CD4-positive, alpha-beta T cell (primary cell): Measurements from ENCODE around the gene P2RY14. TPM values are rescaled to one million over a fixed set of nuclear protein-coding genes. Genes with fewer than 3 reads are reported as not detected.

ENCODE experiments used
- ATAC-seq: fragments of 200-7000 bp; cut with Tn5 transposase; one replicate; pipeline ENCODE4 v1.10.0; 2022; ENCODE audit warnings: mild to moderate bottlenecking; ENCODE audit not compliant: poor library complexity
- CTCF ChIA-PET: fragments of 350-600 bp; sonication (Branson Sonifier 250); formaldehyde crosslinking; loops from one replicate; lab custom pipeline; 2021; ENCODE audit warnings: antibody characterized with exemption, inconsistent platforms; lab: Charles Lee
- POLR2A ChIA-PET: fragments of 350-600 bp; sonication (Branson Sonifier 250); formaldehyde crosslinking; loops from one replicate; lab custom pipeline; 2021; ENCODE audit warnings: antibody characterized with exemption, inconsistent platforms; lab: Charles Lee
- DNase-seq, 14 experiments: peaks; one replicate each; pipeline ENCODE4 v3.0.0-alpha.2; 2013 to 2020; ENCODE audit warnings: mixed read lengths in 2 of 14
- H3K27ac ChIP-seq, 2 donors: one replicate each; pipeline versions ENCODE4 v1.5.1 to v1.7.0; 2013; ENCODE audit warnings: low read length in 2 of 2, low read depth in 1 of 2, mild to moderate bottlenecking in 1 of 2
- H3K27me3 ChIP-seq, 2 experiments: 1 replicate in 1 of 2; 2 replicates in 1 of 2; pipeline versions ENCODE4 v1.6.1 to v1.7.0; 2013; ENCODE audit warnings: low read length in 2 of 2, control low read depth in 1 of 2, mild to moderate bottlenecking in 1 of 2, moderate library complexity in 1 of 2; ENCODE audit not compliant: insufficient read depth in 2 of 2, control insufficient read depth in 1 of 2
- H3K36me3 ChIP-seq: one replicate; pipeline ENCODE4 v1.6.1; 2013; ENCODE audit warnings: low read length, control low read depth; ENCODE audit not compliant: insufficient read depth
- H3K4me1 ChIP-seq: one replicate; pipeline ENCODE4 v1.6.1; 2013; ENCODE audit warnings: low read length, control low read depth; ENCODE audit not compliant: insufficient read depth
- H3K4me3 ChIP-seq: one replicate; pipeline ENCODE4 v1.5.1; 2013; ENCODE audit warnings: mild to moderate bottlenecking, low read length, moderate library complexity
- H3K9me3 ChIP-seq, 2 experiments: 1 replicate in 1 of 2; 2 replicates in 1 of 2; pipeline versions ENCODE4 v1.6.1 to v1.7.0; 2013; ENCODE audit warnings: low read length in 2 of 2, mild to moderate bottlenecking in 2 of 2, control low read depth in 1 of 2, moderate library complexity in 1 of 2; ENCODE audit not compliant: control insufficient read depth in 1 of 2, insufficient read depth in 1 of 2
- H3K27ac Mint-ChIP-seq: one replicate; pipeline ENCODE4 v1.8.0; 2020; ENCODE audit warnings: mixed read lengths
- H3K27me3 Mint-ChIP-seq: one replicate; pipeline ENCODE4 v1.8.0; 2021; ENCODE audit warnings: mixed read lengths
- H3K36me3 Mint-ChIP-seq: one replicate; pipeline ENCODE4 v1.8.0; 2021; ENCODE audit warnings: low read depth, mixed read lengths
- H3K4me1 Mint-ChIP-seq: one replicate; pipeline ENCODE4 v1.8.0; 2021; ENCODE audit warnings: low read depth, mixed read lengths
- H3K4me3 Mint-ChIP-seq: one replicate; pipeline ENCODE4 v1.8.0; 2020; ENCODE audit warnings: mild to moderate bottlenecking, mixed read lengths
- H3K9me3 Mint-ChIP-seq: one replicate; pipeline ENCODE4 v1.8.0; 2020; ENCODE audit warnings: mixed read lengths
- intact Hi-C, 2 experiments: fragments of 100-400 bp; cut with DNase I in 1 of 2; cut with micrococcal nuclease in 1 of 2; formaldehyde crosslinking; loops; one replicate each; pipeline versions ENCODE4 v1.15.1 to v1.9.0; 2023 to 2025; cut with DNase I, micrococcal nuclease
- total RNA-seq, 174 experiments: library from RNA in 2 of 174; stranded (reverse) in 2 of 174; gene quantifications; one replicate each; pipeline ENCODE4 v1.2.3 and lab custom pipeline; 2021 to 2026
- TF ChIP-seq, protein P1 (sequence below): fragments of 200-600 bp; IDR thresholded peaks from one replicate; pipeline ENCODE4 v1.8.0; 2022; ENCODE audit warnings: antibody characterized with exemption, mild to moderate bottlenecking

Gene P2RY14
- total RNA-seq, 2 experiments from 2014 or later = 0.22 TPM; not detected in 1

DNA sequence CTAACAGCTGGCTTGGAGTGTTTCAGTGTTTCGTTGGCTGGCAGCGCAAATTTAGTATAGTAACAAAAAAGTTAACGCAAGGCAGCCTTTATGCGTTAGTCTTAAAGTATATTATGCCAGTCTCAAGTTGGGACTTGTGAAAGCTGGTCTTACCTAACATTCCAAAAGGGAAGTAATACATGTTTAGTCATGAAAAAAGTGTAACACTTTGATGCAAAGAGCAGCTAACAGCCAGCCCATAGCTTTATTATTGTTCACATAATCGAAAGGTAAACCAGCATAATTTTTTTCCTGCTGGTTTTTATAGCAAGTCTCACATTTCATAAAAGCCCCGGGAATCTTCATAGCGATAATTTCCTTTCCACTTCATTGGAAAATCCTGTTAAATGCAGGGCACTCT, 40.6 kb upstream of the P2RY14 start:
- CTCF ChIA-PET = no interaction called here

DNA sequence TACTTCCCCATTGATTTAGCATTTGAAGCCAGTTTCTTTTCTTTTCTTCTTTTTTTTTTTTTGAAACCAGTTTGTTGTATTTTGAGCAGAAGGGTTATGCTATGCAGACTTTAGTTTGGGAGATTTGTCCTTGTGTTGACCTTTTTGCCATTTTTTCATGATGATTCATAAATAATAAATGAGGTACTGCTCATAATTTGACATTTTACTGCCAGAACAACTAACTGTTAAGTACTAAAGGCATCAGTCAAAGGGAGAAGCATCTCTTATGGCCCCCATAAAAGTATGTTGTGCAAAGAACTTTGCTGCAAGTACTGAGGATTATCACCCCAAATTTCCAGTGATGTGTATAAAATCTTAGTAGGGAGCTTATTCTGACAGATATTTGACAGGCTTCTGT, 40.0 kb upstream of the P2RY14 start:
- H3K4me1 Mint-ChIP-seq = no peaks in the 10 kb centered on the region
- TF ChIP-seq, protein P1, sequence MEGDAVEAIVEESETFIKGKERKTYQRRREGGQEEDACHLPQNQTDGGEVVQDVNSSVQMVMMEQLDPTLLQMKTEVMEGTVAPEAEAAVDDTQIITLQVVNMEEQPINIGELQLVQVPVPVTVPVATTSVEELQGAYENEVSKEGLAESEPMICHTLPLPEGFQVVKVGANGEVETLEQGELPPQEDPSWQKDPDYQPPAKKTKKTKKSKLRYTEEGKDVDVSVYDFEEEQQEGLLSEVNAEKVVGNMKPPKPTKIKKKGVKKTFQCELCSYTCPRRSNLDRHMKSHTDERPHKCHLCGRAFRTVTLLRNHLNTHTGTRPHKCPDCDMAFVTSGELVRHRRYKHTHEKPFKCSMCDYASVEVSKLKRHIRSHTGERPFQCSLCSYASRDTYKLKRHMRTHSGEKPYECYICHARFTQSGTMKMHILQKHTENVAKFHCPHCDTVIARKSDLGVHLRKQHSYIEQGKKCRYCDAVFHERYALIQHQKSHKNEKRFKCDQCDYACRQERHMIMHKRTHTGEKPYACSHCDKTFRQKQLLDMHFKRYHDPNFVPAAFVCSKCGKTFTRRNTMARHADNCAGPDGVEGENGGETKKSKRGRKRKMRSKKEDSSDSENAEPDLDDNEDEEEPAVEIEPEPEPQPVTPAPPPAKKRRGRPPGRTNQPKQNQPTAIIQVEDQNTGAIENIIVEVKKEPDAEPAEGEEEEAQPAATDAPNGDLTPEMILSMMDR = no peak
- no peaks in the 10 kb centered on the region for H3K27me3 Mint-ChIP-seq
- H3K36me3 Mint-ChIP-seq = no peaks in the 10 kb centered on the region
- H3K9me3 Mint-ChIP-seq = no peaks in the 10 kb centered on the region
- ChIA-PET CTCF (interaction anchor here (0.7 kb wide), 1 partner anchor 150 kb away, joined by 3 read pairs; no protein-coding TSS in a partner anchor), POLR2A (no interaction called here)
- no peak overlapping the region for H3K27ac ChIP-seq
- H3K4me3 ChIP-seq = no peak overlapping the region
- H3K4me1 ChIP-seq = no peaks in the 10 kb centered on the region
- H3K9me3 ChIP-seq = no peaks in the 10 kb centered on the region
- DNase-seq = no peak
- intact Hi-C loops = no loop called here
- ATAC-seq = no peak
- no peak overlapping the region for H3K27ac Mint-ChIP-seq
- peaks cover 0 to 5% of the 10 kb centered on the region in 2 experiments for H3K27me3 ChIP-seq
- H3K4me3 Mint-ChIP-seq = no peak overlapping the region
- H3K36me3 ChIP-seq = no peaks in the 10 kb centered on the region

More for the DNA sequence above, 40.6 kb upstream of the P2RY14 start:
- POLR2A ChIA-PET = no interaction called here
- H3K36me3 ChIP-seq = no peaks in the 10 kb centered on the region
- Mint-ChIP-seq H3K4me1 (no peaks in the 10 kb centered on the region), H3K27me3 (no peaks in the 10 kb centered on the region), H3K36me3 (no peaks in the 10 kb centered on the region), H3K4me3 (no peak overlapping the region), H3K27ac (no peak overlapping the region), H3K9me3 (no peaks in the 10 kb centered on the region)
- H3K27ac ChIP-seq = no peak overlapping the region
- H3K27me3 ChIP-seq = peaks cover 0 to 5% of the 10 kb centered on the region in 2 experiments
- DNase-seq (no peak), ATAC-seq (no peak)
- TF ChIP-seq, protein P1 = no peak
- H3K9me3 ChIP-seq = no peaks in the 10 kb centered on the region
- no peak overlapping the region for H3K4me3 ChIP-seq
- no peaks in the 10 kb centered on the region for H3K4me1 ChIP-seq
- intact Hi-C loops = no loop called here

DNA sequence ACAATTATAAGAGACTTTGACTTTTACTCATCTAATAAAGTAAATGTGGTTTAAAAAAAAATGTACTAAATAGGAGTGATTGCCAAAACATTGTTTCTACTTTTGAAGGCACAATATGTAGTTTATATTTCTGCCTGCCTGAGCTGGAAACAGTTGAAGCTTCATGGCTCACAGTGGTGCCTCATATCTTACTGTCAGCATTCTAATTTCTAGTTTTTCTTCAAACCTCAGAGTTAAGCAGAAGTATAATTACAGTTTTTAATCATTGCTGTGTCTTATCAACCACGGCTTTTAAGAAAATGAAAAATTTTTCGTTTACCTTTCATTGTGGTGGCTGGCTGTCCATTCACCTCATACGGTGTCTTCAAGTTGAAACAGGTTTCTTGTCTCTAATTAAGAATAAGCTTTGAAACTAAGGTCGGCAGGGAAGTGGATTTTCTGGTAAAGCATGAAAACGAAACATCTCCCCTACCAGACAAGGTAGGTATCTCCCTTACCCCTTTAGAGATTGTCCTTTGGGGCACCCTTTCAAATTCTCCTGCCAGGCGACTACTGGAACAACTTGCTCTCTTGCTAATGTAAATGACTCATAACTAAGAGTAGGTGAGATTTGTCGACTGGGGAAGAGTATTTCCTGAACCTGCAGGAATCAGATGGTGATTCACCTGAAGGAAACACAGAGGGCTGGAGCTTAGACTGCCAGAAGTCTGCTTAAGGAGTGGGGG, 38.1 kb upstream of the P2RY14 start, which contains the start of gene GPR87:
Gene GPR87 (minus strand): TSS at position 554 of the 725 bp plus-strand sequence. CDS start 16,720 bp downstream, outside the sequence.
- peaks cover 0 to 5% of the 10 kb centered on the region in 2 experiments for H3K27me3 ChIP-seq
- DNase-seq (no peak), ATAC-seq (peak; percentile 8)
- ChIA-PET POLR2A (no interaction called here), CTCF (no interaction called here)
- no peaks in the 10 kb centered on the region for H3K36me3 ChIP-seq
- H3K4me1 ChIP-seq = no peaks in the 10 kb centered on the region
- Mint-ChIP-seq H3K27me3 (no peaks in the 10 kb centered on the region), H3K36me3 (no peaks in the 10 kb centered on the region), H3K4me1 (no peaks in the 10 kb centered on the region), H3K4me3 (no peak within 1 kb of the TSS), H3K27ac (no peak within 1 kb of the TSS), H3K9me3 (no peaks in the 10 kb centered on the region)
- H3K27ac ChIP-seq = no peak within 1 kb of the TSS
- TF ChIP-seq, protein P1 = no peak
- intact Hi-C loops = no loop called here
- no peaks in the 10 kb centered on the region for H3K9me3 ChIP-seq
- H3K4me3 ChIP-seq = no peak within 1 kb of the TSS
